GM11168 (cell line): Measurements from ENCODE around the gene MIER2.

Source experiments
- in situ Hi-C: fragments of 300-500 bp; cut with MboI; formaldehyde crosslinking; loops from one replicate; pipeline ENCODE4 v1.12.0; 2022; ENCODE audit warnings: low sequenced_read_pairs; ENCODE audit not compliant: unreplicated experiment

MIER2 gene

DNA sequence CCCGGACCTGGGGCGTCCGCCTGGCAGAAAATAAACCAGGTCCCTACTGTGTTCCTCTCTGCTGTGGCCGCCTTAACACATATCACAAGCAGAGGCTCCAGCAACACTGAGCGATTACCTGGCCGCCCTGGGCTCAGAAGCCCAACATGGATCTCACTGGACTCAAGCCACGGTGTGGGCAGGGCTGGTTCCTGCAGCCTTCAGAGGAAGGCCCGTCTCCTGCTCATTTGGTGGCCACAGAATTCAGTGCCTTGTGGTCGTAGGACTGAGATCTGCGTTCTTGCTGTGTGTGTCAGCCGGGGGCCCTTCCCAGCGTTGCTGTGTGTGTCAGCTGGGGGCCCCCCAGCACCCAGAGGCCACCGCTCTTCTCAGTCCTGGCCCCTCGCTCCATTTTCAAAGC is 34.1 kb upstream of the MIER2 start:
- in situ Hi-C loops, result no loop called here

DNA sequence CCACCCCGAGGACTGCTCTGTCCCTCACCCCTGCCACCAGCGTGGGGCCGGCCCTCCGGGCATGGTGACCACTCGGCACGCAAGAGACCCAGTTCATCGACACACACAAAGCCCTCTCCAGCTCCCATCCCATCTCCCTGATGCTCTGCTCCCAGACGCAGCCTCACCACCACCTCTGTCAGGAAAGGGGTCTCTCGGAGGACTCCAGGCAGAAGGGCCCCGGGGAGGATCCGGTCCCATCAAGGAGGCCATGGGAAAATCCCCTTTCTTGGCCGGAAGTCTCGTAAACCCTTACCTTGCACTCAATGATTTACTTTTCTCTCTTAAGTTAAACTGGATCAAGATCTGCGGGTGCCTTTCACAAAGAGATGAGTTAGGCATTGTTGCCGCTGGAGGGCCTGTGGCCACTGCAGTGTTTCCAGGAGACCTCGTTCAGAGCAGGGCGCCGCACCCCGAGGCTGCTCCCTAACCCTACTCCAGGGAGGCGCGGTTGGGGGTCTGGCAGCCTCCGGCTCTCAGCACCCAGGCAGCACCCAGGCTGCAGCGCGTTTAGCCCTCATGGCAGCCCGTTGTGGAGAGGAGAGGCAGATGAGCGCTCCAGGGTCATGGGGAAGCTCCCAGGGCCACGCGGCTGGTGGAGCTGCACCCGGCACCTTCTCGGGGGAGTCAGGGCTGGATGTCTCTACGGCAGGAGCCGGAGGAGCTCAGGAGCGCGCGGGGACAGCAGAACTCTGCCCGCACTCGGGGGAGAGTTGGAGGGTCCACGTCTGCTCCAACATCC is 33.4 kb upstream of the MIER2 start:
- in situ Hi-C loops, result no loop called here

DNA sequence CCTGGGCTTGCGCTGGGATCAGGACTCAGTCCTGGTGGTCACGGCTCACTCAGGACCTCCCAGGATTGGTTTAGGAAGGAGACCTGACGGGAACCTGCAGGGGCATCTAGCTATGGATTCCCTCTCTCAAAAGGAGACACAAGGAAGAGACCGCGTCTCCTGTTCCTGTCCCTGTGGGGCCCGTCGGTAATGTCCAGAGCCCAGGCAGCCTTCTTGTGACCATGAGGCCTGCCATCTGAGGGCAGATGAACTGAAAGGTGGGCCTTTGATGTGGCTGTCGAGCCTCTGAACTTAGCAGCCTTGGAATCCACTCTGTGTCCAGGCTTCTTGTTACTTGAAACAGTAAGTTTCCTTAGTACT is 31.5 kb upstream of the MIER2 start:
- in situ Hi-C loops, result no loop called here

DNA sequence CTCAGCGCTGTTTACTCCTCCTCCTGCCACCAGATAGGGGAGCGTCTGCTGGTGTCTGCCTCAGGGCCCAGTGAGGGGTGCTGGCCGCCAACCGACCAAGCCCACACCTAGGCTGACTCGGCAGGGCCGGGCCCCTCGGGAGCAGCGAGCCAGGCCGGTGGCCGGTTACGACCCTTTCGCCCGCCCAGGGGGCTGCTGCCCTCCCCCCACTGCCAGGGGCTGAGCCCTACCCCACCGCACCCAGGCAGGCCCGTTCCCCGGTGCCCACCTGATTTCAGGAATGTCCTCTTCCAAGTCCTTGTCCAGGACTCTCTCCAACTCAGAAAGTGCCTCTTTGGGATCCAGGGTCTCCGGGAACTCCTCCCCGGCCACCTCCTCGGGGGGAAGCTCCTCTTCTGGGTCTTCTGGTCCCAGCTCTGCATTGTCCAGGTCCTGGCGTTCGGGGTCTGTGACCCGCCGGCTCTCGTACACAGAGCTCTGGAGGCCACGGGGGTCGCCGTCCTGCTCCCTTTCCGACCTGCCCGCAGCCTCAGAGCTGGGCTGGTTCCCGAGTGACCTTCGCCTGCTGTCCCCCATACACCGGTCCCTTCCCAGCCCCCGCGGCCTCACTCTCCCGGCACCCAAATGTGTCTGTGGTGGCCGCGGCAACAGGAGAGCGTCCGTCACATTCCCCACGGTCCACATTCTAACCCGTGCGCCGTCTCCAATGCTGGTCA is 31.0 kb upstream of the MIER2 start:
- in situ Hi-C loops, result no loop called here

DNA sequence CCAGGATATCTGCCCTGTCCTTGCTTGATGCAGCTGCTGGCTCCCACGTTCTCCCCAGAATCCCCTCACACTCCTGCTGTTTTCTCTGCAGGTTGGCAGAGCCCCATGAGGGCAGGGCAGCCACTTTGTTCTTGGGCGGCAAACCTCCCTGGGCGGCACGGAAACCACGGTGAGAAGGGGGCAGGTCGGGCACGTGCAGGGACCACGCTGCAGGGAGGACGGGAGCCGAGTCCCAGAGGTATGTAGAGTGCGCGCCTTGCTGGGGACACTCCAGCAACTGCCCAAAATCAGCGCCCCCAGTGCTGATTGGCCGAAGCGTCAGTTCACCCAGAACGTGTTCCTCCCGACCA is 30.3 kb upstream of the MIER2 start:
- in situ Hi-C loops, result no loop called here

DNA sequence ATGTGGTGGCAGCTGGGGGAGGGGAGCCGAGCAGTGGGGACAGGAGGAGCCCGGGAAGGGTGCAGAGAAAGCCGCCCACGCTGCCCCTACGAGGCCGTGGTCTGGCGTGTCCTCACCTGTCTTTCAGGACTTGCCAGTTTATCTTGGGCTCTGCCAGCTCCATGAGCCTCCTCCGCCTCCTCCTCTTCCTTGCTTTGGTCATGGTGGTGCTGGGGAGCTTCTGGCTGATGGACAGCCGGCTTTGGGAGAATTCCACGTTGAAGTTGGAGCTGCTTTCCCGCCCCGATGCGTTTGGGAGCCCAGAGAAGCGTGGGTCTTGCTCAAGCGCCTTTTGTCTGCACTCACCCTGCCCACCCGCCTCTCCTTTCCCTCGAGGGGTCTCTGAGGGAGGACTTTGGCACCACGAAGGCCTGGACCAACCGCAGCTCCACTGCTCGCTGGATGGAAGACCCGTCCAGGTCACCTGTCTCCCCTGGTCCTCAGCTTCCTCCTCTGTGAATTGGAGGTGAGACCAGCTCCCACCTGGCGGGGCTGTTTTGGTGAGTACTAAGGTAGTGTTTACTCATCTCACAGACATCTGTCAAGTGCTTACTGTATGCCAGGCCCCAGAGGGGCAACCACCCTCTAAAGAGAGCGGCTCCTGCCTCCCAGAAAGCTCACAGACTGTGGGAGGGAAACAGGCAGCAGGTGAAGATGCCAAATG is 29.7 kb upstream of the MIER2 start:
- in situ Hi-C loops, result no loop called here

DNA sequence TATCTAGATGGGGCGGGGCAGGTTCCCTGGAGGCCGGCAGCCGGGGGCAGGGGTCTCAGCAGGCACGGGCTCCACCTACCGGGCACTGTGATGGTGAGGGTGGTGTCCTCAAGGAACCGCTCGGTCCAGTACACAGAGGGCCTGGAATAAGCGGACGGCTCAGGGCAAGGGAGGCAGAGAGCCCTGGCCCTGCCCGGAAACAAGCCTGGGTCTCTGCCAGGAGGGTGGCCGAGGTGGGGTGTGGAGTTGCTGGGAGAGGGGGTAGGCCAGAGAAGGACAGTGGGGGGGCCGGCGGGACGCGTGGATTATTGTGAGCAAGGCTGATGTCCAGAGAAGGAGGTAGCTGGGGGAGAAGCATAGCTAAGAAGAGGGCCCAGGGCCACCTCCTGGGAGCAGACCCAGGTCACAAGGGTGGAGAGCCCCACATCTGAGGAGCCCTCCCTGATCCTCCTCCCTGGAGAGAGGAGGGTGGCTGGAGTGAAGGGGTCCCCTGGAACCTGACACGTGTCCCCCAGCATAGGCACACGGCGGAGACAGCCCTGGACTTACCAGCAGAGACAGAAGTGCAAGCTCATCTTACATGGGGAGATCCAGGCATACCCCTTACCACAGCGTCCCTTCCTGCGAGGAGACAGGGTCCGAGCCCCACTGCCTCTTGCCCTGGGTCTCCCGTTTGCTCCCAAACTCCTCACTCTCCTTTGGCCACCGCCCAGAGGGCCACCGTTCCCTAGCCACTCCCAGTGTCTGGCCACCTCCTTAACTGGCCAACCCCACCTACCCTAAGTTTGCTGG is 29.0 kb upstream of the MIER2 start:
- in situ Hi-C loops, result no loop called here

DNA sequence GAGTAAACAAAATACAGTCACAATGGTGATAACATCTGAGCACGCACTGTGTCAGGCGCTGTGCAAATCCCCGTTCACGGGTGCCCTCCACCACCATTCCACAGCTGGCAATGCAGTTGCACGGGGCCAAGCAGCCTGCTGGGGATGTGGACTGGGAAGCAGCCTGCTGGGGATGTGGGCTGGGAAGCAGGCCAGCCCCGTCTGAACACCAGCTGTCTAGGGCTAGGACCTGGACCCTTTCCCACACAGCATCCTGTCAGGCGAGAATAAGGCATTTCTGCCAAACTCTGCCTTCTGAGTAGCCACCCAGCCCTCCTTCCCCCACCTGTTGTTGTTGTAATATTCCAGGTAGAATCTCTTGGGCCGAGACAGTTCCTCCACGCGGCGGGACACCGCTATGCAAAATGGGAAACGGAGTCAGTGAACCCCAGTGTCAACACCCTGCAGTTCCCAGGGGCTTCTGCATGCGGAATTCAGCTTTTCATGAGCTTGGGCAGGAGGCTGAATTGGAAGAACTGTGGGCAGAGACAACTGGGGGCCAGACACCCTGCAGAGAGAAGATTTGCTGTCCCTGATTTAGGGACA is 27.8 kb upstream of the MIER2 start:
- in situ Hi-C loops, result no loop called here

DNA sequence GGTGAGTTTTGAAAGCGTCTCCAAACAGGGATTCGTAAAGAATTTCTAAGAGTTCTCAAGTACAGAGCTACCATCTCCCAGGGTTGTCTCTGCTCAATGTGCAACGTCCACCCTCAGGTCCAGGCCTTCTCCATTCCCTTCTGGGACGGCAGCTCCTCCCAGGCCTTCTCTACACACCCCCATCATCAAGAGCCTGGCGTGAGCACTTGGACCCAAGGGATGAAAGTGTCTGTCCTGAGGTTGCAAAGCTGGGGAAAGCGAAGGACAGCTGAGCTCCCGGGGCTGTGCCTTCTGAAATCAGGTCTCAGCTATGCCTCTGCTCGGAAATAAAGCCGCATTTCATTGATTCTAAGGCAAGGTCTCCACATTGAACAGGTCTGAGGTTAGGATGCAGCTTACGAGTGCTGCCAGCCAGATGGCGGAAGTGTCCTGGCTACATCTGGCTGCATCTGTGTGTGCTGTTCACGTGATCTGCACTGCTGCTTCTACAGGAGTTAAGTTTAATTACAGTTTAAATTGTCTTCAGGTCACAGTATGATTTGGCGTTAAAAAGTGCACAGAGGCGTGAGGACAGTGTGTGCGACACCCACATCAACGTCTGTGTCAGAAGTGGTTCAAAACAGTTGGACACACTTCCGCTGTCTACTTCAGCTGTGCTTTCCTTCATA is 27.0 kb upstream of the MIER2 start:
- in situ Hi-C loops, result no loop called here

DNA sequence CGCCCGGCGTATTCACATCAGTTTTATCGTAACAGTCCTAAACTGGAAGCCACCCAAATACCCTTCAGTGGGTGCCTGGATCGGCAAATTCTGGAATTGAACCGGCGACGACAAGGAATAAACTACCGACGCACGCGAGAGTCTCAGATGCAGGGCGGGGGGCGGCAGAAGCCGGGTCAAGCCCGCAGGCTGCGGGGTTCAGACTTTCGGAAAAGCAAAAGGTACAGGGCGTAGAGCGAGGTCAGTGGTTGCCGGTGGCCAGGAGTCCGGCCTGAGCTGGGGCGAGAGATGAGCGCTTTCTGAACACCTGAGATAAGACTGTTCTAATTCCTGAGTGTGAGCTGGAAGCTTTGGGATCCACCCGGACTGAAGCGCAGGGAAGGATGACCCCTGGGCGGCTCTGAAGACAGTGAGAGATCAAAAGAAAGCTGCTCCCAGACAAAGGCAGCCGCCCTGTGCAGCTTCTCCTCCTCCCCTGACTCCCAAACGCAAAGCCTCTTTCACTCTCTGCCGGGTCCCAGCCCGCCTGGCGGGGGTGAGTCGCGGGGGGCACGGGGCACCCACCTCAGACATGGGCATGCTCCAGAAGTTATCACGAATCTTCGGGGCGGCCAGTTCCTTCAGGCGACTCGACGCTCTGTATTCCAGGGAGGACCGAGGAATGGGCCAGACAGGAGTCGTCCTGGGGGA is 26.2 kb upstream of the MIER2 start:
- in situ Hi-C loops, result no loop called here

DNA sequence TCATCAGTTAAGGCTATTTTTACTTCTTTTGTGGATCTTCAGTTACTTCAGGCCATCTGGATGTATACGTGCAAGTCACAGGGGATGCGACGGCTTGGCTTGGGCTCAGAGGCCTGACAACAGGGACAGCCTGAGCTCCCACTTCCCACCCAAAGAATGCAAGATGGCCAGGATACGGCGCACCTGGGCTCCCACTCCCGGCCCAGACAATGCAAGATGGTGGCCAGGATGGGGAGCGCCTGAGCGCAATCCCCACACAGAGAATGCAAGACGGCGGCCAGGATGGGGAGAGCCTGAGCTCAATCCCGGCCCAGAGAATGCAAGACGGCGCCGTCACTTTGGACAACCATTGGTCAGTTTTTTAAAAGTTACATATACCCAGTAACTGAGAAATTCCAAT is 25.3 kb upstream of the MIER2 start:
- in situ Hi-C loops, result no loop called here

DNA sequence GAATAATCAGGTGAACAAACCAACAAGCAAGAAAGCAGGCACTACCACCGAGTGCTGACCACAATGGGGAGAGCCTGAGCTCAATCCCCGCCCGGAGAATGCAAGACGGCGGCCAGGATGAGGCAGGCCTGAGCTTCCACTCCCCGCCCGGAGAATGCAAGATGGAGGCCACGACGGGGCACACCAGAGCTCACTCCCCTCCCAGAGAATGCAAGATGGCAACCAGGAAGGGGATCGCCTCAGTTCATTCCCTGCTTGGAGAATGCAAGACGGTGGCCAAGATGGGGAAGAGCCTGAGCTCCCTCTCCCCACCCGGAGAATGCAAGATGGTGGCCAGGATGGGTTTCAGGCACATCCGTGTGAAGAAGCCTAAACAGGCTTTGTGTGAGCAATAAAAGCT is 24.7 kb upstream of the MIER2 start:
- in situ Hi-C loops, result no loop called here

DNA sequence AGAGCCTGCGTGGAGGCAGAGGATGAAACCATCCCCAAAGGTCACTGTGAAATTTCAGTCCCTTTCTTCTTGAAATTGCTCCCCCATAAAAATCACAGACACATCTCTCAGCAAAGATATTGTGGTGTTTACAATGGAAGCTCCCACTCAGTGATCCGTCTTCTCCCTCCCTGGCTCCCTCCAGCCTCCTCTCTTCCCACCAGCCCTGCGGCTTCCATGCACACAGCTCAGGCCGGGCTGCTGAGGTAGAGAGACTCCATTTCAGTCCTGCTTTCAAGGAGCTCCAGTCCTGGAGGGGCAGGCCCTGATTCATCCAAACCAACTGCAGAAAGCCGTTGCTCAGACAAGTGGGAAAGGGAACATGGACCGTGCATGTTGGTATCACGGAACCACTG is 24.0 kb upstream of the MIER2 start:
- in situ Hi-C loops, result no loop called here

DNA sequence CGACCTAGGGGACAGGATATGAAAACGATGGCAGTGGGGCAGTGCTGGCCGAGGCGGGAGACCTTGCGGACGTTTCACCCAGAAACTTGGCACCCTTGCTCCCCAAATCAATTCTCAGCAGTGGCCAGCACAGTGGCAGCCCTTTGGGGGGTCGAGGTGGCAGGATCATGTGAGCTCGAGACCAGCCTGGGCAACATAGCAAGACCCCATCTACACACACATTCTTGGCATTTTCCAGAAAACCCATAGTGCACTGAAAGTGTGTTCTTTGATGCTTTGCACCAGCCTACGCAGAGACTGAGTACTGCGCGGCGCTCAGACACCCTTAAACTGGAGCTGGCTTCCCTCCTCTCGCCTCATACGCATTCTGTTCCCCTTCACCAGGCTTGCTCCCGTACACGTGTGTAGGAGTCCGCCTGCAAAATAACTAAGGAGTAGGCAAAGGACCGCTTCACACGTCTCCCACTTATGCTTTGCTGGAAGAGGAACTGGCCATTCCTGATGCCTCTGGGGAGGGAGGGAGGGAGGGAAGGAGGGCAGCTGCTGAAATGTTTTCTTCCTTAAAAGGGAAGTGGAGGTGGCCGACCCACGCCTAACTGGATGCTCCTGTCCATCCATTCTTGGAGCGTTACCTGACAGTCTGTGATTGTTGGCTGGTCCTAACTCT is 23.5 kb upstream of the MIER2 start:
- in situ Hi-C loops, result no loop called here

DNA sequence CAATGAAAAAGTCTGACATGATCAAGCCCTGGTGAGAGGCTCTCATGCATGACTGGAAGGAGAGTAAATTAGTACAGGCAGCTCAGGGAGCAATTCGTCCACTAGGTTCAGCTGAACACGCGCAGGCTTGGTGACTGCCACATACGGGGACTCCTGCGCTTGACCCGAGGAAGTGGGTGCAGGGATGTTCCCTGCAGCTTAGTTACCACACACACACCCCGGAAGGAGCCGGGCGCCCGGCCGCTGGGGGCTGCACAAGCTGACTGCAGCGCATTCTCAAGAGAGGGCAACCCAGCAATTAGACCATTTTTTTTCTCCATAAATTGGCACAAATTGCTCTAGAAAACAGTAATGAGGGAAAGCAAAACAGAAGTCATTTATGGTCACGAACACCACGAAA is 23.0 kb upstream of the MIER2 start:
- in situ Hi-C loops, result no loop called here

DNA sequence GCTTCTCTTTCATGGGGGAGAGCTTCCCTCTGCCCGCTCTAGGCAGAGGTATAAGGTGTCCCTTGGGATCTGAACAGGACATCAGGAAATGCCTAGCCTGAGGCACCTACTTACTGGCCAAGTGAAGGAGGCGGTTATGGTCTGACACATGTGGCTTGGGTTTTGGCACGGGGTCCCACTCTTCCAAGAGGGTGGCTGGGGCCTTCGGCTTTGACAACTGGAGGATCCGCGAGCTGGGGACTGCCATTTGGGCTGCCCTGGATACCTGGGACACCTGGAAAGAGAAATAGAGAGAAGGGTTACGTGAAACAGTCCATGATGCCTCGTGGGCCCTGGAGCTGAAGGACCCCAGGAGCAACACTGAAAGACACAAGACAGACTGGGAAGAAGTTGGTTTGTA is 22.4 kb upstream of the MIER2 start:
- in situ Hi-C loops, result no loop called here

DNA sequence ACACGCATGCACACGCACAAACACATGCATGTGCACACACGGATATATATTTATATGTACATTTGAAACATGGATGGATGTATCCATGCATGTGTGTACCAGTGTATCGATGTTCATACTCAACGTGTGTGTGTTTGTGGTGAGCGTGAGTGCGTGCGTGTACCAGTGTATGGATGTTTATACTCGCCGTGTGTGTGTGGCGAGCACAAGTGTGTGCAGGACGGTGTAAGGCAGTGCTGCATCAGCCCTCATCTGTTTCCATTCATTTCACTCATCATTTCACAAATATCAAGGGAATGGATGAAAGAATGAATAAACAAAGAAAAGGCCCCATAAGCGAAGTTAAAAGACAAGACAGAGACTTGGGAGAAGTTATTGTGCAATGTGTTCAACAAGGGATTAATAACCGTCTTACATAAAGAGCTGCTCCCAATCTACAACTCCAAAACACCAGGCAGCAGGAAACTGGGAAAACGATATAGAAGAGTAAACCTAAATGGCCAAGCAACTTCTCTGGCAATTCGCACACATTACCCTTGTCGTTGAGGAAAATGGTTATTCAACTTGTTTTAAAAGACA is 21.7 kb upstream of the MIER2 start:
- in situ Hi-C loops, result no loop called here

DNA sequence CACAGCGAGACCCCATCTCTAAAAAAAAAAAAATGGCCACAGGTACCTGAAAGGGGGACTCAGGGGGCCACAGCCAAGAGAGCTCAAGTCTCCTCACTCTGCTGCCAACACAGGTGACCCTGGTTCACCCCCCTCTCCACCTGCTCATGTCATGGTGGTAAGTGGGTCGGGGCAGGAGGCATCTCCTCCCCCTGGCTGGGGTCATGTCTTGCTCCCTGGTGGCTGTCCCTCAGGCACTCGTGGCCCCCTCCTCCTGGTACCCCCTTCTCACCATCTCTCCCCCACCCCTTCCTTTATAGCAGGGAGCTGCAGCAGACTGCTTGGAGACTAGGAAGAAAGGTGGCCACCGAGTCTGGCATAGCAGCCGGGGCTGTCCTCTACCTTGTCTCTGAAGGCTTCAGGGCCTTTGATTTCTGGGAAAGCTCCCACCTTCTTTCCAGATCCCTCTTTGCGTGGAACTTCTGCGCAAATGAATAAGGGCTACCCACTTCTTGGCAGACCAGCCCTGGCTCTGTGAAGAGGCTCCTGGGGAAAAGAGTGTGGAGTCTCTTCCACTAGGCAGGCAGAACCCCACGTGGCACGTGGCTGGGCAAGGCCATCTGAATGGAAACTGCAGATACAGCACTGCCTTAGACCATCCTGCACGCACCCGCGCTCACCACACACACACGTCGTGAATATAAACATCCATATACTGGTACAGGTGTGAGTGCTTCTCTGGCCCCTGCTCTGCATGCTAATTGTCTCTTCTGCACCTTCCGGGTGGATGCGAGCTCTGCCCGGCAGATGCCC is 20.1 kb upstream of the MIER2 start:
- in situ Hi-C loops, result no loop called here
